Coronary artery (tissue), 2 donors: ENCODE measurements around the gene SS18L1.

Experiments
- DNase-seq: peaks from one replicate; pipeline ENCODE4 v3.0.0-alpha.2; 2017; ENCODE audit warnings: low spot score
- H3K27ac ChIP-seq, 2 donors: fragments of 200-600 bp; sonication (generic); one replicate each; pipeline ENCODE4 v1.5.1; 2016 to 2019
- H3K4me3 ChIP-seq: fragments of 200-600 bp; sonication (generic); 2 replicates; pipeline ENCODE4 v1.5.1; 2016; ENCODE audit warnings: mild to moderate bottlenecking, moderate library complexity
- CTCF ChIP-seq: fragments of 200-600 bp; sonication (generic); IDR thresholded peaks from one replicate; pipeline ENCODE4 v1.5.1; 2019; ENCODE audit warnings: antibody characterized with exemption

SS18L1 gene

DNA sequence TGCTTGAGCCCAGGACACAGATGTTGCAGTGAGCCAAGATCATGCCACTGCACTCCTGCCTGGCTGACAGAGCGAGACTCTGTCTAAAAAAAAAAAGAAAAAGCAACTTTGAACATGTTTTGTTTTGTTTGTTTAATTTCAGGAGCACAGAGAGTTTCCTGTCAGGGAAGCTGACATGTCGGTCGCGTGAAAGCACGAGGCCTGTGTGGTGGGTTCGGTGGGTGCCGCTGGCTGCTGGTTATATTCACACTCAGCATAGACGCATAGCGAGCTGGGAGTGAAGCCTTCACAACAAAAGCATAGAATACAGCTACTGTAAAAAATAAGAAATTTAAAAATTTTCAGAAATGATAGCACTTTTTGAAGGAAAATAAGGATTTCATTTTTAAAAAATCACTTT is 53.7 kb downstream of the SS18L1 start:
- no peak for TF ChIP-seq CTCF
- Histone ChIP-seq H3K27ac (no peak overlapping the region), H3K4me3 (no peak overlapping the region)
- no peak for DNase-seq

DNA sequence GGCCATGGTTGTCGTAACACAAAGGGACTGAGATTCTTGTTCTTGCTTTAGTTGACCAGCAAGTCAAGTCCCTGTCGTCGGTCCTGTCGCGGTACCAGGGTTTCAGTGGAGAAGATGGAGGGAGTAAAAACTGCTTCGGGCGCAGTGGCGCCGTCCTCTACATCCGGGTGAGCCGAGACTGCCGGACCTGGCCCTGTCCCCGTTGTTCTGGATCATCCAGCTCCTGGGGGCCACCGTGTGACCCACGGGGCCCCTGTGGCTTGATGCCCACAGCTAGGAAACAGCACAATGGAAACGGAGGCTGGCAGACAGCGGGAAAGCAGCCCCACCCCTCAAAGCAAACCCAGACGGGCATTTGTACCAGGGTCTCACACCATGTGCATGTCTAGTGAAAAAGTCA is 54.2 kb downstream of the SS18L1 start:
- TF ChIP-seq CTCF = no peak
- no peak for DNase-seq
- Histone ChIP-seq H3K4me3 (no peak overlapping the region), H3K27ac (no peak overlapping the region)

DNA sequence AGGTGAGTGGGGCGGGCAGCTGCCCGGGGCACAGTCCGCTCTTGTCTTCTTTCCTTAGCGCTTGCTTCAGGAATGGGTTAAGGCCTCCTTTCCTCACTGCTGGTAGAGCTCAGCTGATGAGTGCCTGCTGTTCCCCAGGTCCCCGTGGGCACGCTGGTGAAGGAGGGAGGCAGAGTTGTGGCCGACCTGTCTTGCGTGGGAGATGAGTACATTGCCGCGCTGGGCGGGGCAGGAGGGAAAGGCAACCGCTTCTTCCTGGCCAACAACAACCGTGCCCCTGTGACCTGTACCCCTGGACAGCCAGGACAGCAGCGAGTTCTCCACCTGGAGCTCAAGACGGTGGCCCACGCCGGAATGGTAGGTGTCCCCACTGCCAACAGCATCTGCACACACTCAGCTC is 54.9 kb downstream of the SS18L1 start:
- DNase-seq = no peak
- no peak overlapping the region for H3K27ac ChIP-seq
- no peak overlapping the region for H3K4me3 ChIP-seq
- TF ChIP-seq CTCF = no peak

GRCh38 chr20:62198931-62199330 is 55.4 kb downstream of the SS18L1 start:
- TF ChIP-seq CTCF = no peak
- Histone ChIP-seq H3K27ac (no peak overlapping the region), H3K4me3 (no peak overlapping the region)
- DNase-seq = no peak

DNA sequence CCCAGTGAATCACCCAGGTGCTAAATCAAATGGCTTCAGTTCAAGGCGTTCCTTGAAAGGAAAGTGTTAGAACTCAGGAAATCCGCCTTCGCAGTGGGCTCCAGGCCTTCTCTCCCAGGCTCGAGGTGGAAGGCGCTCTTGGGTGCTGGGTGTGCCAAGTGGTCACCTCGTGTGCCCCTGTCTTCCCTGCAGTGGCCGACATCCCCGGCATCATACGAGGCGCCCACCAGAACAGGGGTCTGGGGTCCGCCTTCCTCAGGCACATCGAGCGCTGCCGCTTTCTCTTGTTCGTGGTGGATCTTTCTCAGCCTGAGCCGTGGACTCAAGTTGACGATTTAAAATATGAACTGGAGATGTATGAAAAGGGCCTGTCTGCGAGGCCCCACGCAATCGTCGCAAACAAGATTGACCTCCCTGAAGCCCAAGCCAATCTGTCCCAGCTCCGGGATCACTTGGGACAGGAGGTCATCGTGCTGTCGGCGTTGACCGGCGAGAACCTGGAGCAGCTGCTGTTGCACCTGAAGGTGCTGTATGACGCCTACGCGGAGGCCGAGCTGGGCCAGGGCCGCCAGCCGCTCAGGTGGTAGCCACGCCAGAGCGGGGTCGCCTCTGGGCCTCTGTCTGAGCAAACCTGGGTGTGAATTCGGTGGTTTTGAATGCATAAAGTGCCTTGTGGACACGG is 57.1 kb downstream of the SS18L1 start:
- Histone ChIP-seq H3K4me3 (no peak overlapping the region), H3K27ac (no peak overlapping the region)
- TF ChIP-seq CTCF = no peak
- DNase-seq = no peak

- TF ChIP-seq CTCF = no peak
- H3K4me3 ChIP-seq = no peak overlapping the region
- H3K27ac ChIP-seq = no peak overlapping the region
- DNase-seq = no peak
Observed at GRCh38 chr20:62201173-62202082, 57.9 kb downstream of the SS18L1 start.

GRCh38 chr20:62202083-62202395 is 58.5 kb downstream of the SS18L1 start:
- Histone ChIP-seq H3K4me3 (no peak overlapping the region), H3K27ac (no peak overlapping the region)
- no peak for DNase-seq
- no peak for TF ChIP-seq CTCF
